Hepatocyte (in vitro differentiated cells): ENCODE results near the gene RYK. TPM values are rescaled to one million over a fixed set of nuclear protein-coding genes. Genes with fewer than 3 reads are reported as not detected.

Experiments
- DNase-seq: peaks from one replicate; pipeline ENCODE4 v3.0.0-alpha.2; 2016; ENCODE audit warnings: low spot score
- H2AFZ ChIP-seq: fragments of 200-600 bp; sonication (generic); 2 replicates; pipeline ENCODE4 v1.6.0; 2016; ENCODE audit warnings: antibody characterized with exemption, mild to moderate bottlenecking
- H3K27ac ChIP-seq: fragments of 200-600 bp; sonication (generic); 2 replicates; pipeline ENCODE4 v1.5.1; 2016; ENCODE audit warnings: mild to moderate bottlenecking
- H3K27me3 ChIP-seq: fragments of 200-600 bp; sonication (generic); 2 replicates; pipeline ENCODE4 v1.6.1; 2016
- H3K36me3 ChIP-seq: fragments of 200-600 bp; sonication (generic); replicated peaks from 2 replicates; pipeline ENCODE4 v1.5.1; 2016; ENCODE audit warnings: low read depth; ENCODE audit not compliant: insufficient read depth
- H3K4me1 ChIP-seq: fragments of 200-600 bp; sonication (generic); 2 replicates; pipeline ENCODE4 v1.5.1; 2016; ENCODE audit warnings: mild to moderate bottlenecking, moderate library complexity; ENCODE audit not compliant: insufficient read depth
- H3K4me2 ChIP-seq: fragments of 200-600 bp; sonication (generic); 2 replicates; pipeline ENCODE4 v1.6.0; 2016
- H3K4me3 ChIP-seq: fragments of 200-600 bp; sonication (generic); 2 replicates; pipeline ENCODE4 v1.5.1; 2016; ENCODE audit warnings: mild to moderate bottlenecking
- H3K79me2 ChIP-seq: fragments of 200-600 bp; sonication (generic); 2 replicates; pipeline ENCODE4 v1.6.0; 2017; ENCODE audit warnings: mild to moderate bottlenecking
- H3K9me2 ChIP-seq: fragments of 200-600 bp; sonication (generic); replicated peaks from 2 replicates; pipeline ENCODE4 v1.6.0; 2017; ENCODE audit warnings: mild to moderate bottlenecking; ENCODE audit not compliant: insufficient read depth
- H3K9me3 ChIP-seq: fragments of 200-600 bp; sonication (generic); 2 replicates; pipeline ENCODE4 v1.5.1; 2016; ENCODE audit warnings: low read depth, mild to moderate bottlenecking
- H4K20me1 ChIP-seq: fragments of 200-600 bp; sonication (generic); 2 replicates; pipeline ENCODE4 v1.6.0; 2016; ENCODE audit warnings: mild to moderate bottlenecking; ENCODE audit not compliant: insufficient read depth, poor library complexity, severe bottlenecking
- CTCF ChIP-seq: fragments of 200-600 bp; sonication (generic); IDR thresholded peaks from 2 replicates; pipeline ENCODE4 v1.5.1; 2016; ENCODE audit warnings: antibody characterized with exemption, mild to moderate bottlenecking; ENCODE audit not compliant: poor library complexity
- EZH2 ChIP-seq: fragments of 200-600 bp; sonication (generic); IDR thresholded peaks from 2 replicates; pipeline ENCODE4 v1.6.1; 2016; ENCODE audit warnings: antibody characterized with exemption, mild to moderate bottlenecking, borderline replicate concordance
- EZH2phosphoT487 ChIP-seq: fragments of 200-600 bp; sonication (generic); IDR thresholded peaks from one replicate; pipeline ENCODE4 v1.6.1; 2018; ENCODE audit warnings: antibody characterized with exemption, mild to moderate bottlenecking, low read depth, moderate library complexity; ENCODE audit not compliant: unreplicated experiment, severe bottlenecking
- WGBS: methylation state at CpG from one replicate; pipeline ENCODE4 v1.1.6; 2016; ENCODE audit warnings: low lambda C conversion rate; ENCODE audit errors: missing lambda C conversion rate; 5-methylcytosine and 5-hydroxymethylcytosine counted together
- polyA plus RNA-seq: library from polyadenylated mRNA; unstranded; fragments of >200 nt; fragmentation: Nextera tagmentation; extraction: Ambion mirVana; gene quantifications from 2 replicates; pipeline ENCODE4 v1.2.1, GENCODE V29; 2016
- total RNA-seq: library from RNA; depleted of rRNA; stranded (reverse); fragments of >200 nt; gene quantifications from 2 replicates; pipeline ENCODE4 v1.2.3, GENCODE V29; 2014

RYK gene
- total and polyA plus RNA-seq, 2 experiments from 2014 or later, result 56.5 to 102 TPM

GRCh38 chr3:134249296-134249841 is 1.3 kb downstream of the RYK start:
- peak overlapping the region; percentile 77 for H3K4me3 ChIP-seq
- no peak for DNase-seq
- peak overlapping the region; percentile 95 for H3K27ac ChIP-seq
- no peaks in the 10 kb centered on the region for H3K27me3 ChIP-seq
- H3K9me2 ChIP-seq, result no peaks in the 10 kb centered on the region
- peak overlapping the region; percentile 87 for H3K4me2 ChIP-seq
- TF ChIP-seq EZH2phosphoT487, result no peak
- no peak for TF ChIP-seq EZH2
- TF ChIP-seq CTCF, result peak; percentile 13
- H2AFZ ChIP-seq, result peak overlapping the region; percentile 68
- peaks cover 8% of the 10 kb centered on the region for H3K4me1 ChIP-seq
- WGBS, result 6% methylated on average over 4 of the region's 4 CpGs
- no peaks in the 10 kb centered on the region for H3K36me3 ChIP-seq
- peaks cover 61% of the 10 kb centered on the region for H3K79me2 ChIP-seq
- H4K20me1 ChIP-seq, result peaks cover 50% of the 10 kb centered on the region
- H3K9me3 ChIP-seq, result no peaks in the 10 kb centered on the region

GRCh38 chr3:134244921-134245320 is 5.7 kb downstream of the RYK start:
- TF ChIP-seq CTCF (no peak), EZH2phosphoT487 (no peak), EZH2 (no peak)
- peaks cover 86% of the 10 kb centered on the region for H4K20me1 ChIP-seq
- no peaks in the 10 kb centered on the region for H3K36me3 ChIP-seq
- H3K4me1 ChIP-seq, result peaks cover 27% of the 10 kb centered on the region
- peaks cover 99% of the 10 kb centered on the region for H3K79me2 ChIP-seq
- H3K27me3 ChIP-seq, result no peaks in the 10 kb centered on the region
- 72% methylated on average over 2 of the region's 2 CpGs for WGBS
- H2AFZ ChIP-seq, result no peak overlapping the region
- no peak overlapping the region for H3K4me2 ChIP-seq
- DNase-seq, result no peak
- no peaks in the 10 kb centered on the region for H3K9me2 ChIP-seq
- no peaks in the 10 kb centered on the region for H3K9me3 ChIP-seq
- no peak overlapping the region for H3K27ac ChIP-seq
- H3K4me3 ChIP-seq, result no peak overlapping the region

- 53% methylated on average over 3 of the region's 3 CpGs for WGBS
- H3K4me1 ChIP-seq, result peaks cover 24% of the 10 kb centered on the region
- peak overlapping the region; percentile 53 for H3K4me2 ChIP-seq
Measured at GRCh38 chr3:134242649-134243617, 7.7 kb downstream of the RYK start.

More at GRCh38 chr3:134242649-134243617, 7.7 kb downstream of the RYK start:
- peaks cover 100% of the 10 kb centered on the region for H3K79me2 ChIP-seq
- no peak for DNase-seq
- H3K27me3 ChIP-seq, result no peaks in the 10 kb centered on the region
- TF ChIP-seq EZH2phosphoT487 (no peak), CTCF (no peak), EZH2 (no peak)
- no peak overlapping the region for H3K4me3 ChIP-seq
- H3K27ac ChIP-seq, result peak overlapping the region; percentile 10
- H2AFZ ChIP-seq, result no peak overlapping the region
- peaks cover 87% of the 10 kb centered on the region for H4K20me1 ChIP-seq
- no peaks in the 10 kb centered on the region for H3K36me3 ChIP-seq
- no peaks in the 10 kb centered on the region for H3K9me2 ChIP-seq
- no peaks in the 10 kb centered on the region for H3K9me3 ChIP-seq
